Karpas-422 (cell line): ENCODE data around the gene ARFIP1. TPM values are rescaled to one million over a fixed set of nuclear protein-coding genes. Genes with fewer than 3 reads are reported as not detected.
"Not testable (repeated sequence)": the region's sequence is repeated elsewhere in the genome, so short reads cannot be mapped to it uniquely, and the experiment has no call there.

Experiments
- DNase-seq: peaks from one replicate; pipeline ENCODE4 v3.0.0-alpha.2; 2015
- H2AFZ ChIP-seq: fragments of 200-600 bp; sonication (generic); 2 replicates; pipeline ENCODE4 v1.6.1; 2014; ENCODE audit warnings: antibody characterized with exemption, low read length, mixed read lengths
- H3K27ac ChIP-seq: fragments of 200-600 bp; sonication (generic); 2 replicates; pipeline ENCODE4 v1.5.1; 2014; ENCODE audit warnings: mild to moderate bottlenecking, low read length, moderate library complexity
- H3K27me3 ChIP-seq: fragments of 200-600 bp; sonication (generic); 2 replicates; pipeline ENCODE4 v1.6.1; 2014; ENCODE audit warnings: low read length, mixed read lengths
- H3K36me3 ChIP-seq: fragments of 200-600 bp; sonication (generic); 2 replicates; pipeline ENCODE4 v1.6.1; 2014; ENCODE audit warnings: low read length, mixed read lengths; ENCODE audit not compliant: insufficient read depth
- H3K4me1 ChIP-seq: fragments of 200-600 bp; sonication (generic); 2 replicates; pipeline ENCODE4 v1.6.1; 2014; ENCODE audit warnings: mild to moderate bottlenecking, low read length, mixed read lengths
- H3K4me2 ChIP-seq: fragments of 200-600 bp; sonication (generic); 2 replicates; pipeline ENCODE4 v1.6.1; 2014; ENCODE audit warnings: low read length, low read depth, mild to moderate bottlenecking; ENCODE audit not compliant: poor library complexity, severe bottlenecking
- H3K4me3 ChIP-seq: fragments of 200-600 bp; sonication (generic); 2 replicates; pipeline ENCODE4 v1.5.1; 2014; ENCODE audit warnings: mild to moderate bottlenecking, antibody characterized with exemption, low read length, mixed read lengths
- H3K79me2 ChIP-seq: fragments of 200-600 bp; sonication (generic); 2 replicates; pipeline ENCODE4 v1.6.1; 2014; ENCODE audit warnings: mild to moderate bottlenecking, low read length, mixed read lengths
- H3K9ac ChIP-seq: fragments of 200-600 bp; sonication (generic); 2 replicates; pipeline ENCODE4 v1.6.0; 2014; ENCODE audit warnings: low read length
- H3K9me2 ChIP-seq: fragments of 200-600 bp; sonication (generic), shearing (Covaris generic); replicated peaks from 2 replicates; pipeline ENCODE4 v1.6.0; 2014; ENCODE audit warnings: mild to moderate bottlenecking, low read length, moderate library complexity; ENCODE audit not compliant: insufficient read depth
- H3K9me3 ChIP-seq: fragments of 300-700, 200-600 bp; sonication (generic); 2 replicates; pipeline ENCODE4 v1.6.1; 2014; ENCODE audit warnings: low read length, mixed read lengths
- H4K20me1 ChIP-seq: fragments of 200-600 bp; sonication (generic); 2 replicates; pipeline ENCODE4 v1.6.1; 2014; ENCODE audit warnings: mild to moderate bottlenecking, antibody characterized with exemption, low read length, low read depth; ENCODE audit not compliant: insufficient read depth
- total RNA-seq: library from RNA; depleted of rRNA; stranded (reverse); fragments of >200 nt; shearing (Covaris generic); gene quantifications from 2 replicates; pipeline ENCODE4 v1.2.3, GENCODE V29; 2014; ENCODE audit warnings: low replicate concordance

The ARFIP1 gene
- total RNA-seq, 1 experiment from 2014 or later: 81.7 TPM

- H3K4me3 ChIP-seq, H3K9me2 ChIP-seq, H3K4me2 ChIP-seq, H3K27ac ChIP-seq, H3K9ac ChIP-seq, DNase-seq, H3K36me3 ChIP-seq, H4K20me1 ChIP-seq, H2AFZ ChIP-seq, H3K27me3 ChIP-seq: not testable (repeated sequence)
- peaks cover 23% of the 10 kb centered on the region for H3K9me3 ChIP-seq
- H3K79me2 ChIP-seq: peaks cover 82% of the 10 kb centered on the region
- peaks cover 16% of the 10 kb centered on the region for H3K4me1 ChIP-seq
Measured at GRCh38 chr4:152854016-152854415, 74.3 kb downstream of the ARFIP1 start.

- H3K9me2 ChIP-seq: no peaks in the 10 kb centered on the region
Measured at GRCh38 chr4:152856960-152857359, 77.2 kb downstream of the ARFIP1 start.

DNA sequence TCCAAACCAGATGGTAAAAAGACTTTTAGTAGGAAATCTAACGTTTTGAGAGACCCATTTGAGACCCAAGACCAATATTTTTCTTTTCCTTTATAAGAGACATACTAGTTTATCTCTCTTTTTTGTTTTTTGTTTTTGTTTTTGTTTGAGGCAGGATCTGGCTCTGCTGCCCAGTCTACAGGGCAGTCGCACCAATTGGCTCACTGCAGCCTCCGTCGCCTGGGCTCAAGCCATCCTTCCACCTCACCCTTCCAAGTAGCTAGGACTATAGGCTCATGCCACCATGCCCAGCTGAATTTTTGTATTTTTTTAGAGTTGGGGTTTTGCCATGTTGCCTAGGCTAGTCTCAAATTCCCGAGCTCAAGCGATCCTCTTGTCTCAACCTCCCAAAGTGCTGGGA is 79.2 kb downstream of the ARFIP1 start:
- Histone ChIP-seq H3K9me3 (peaks cover 8% of the 10 kb centered on the region), H3K27me3 (no peaks in the 10 kb centered on the region), H3K9ac (no peak overlapping the region), H3K9me2 (no peaks in the 10 kb centered on the region), H4K20me1 (no peaks in the 10 kb centered on the region), H3K4me1 (no peaks in the 10 kb centered on the region), H3K79me2 (peaks cover 55% of the 10 kb centered on the region), H3K4me3 (no peak overlapping the region), H2AFZ (no peak overlapping the region), H3K36me3 (peaks cover 4% of the 10 kb centered on the region; the same call in 1 of the 2 replicates), H3K4me2 (no peak overlapping the region), H3K27ac (no peak overlapping the region)
- DNase-seq: no peak

More at GRCh38 chr4:152856960-152857359, 77.2 kb downstream of the ARFIP1 start:
- H3K4me1 ChIP-seq: no peaks in the 10 kb centered on the region
- no peak for DNase-seq
- no peaks in the 10 kb centered on the region for H4K20me1 ChIP-seq
- H3K36me3 ChIP-seq: peaks cover 4% of the 10 kb centered on the region; the same call in 1 of the 2 replicates
- no peak overlapping the region for H3K9ac ChIP-seq
- no peak overlapping the region for H3K4me2 ChIP-seq
- H3K79me2 ChIP-seq: peaks cover 67% of the 10 kb centered on the region
- H3K27me3 ChIP-seq: no peaks in the 10 kb centered on the region
- no peak overlapping the region for H2AFZ ChIP-seq
- no peak overlapping the region for H3K4me3 ChIP-seq
- peaks cover 19% of the 10 kb centered on the region for H3K9me3 ChIP-seq
- no peak overlapping the region for H3K27ac ChIP-seq

DNA sequence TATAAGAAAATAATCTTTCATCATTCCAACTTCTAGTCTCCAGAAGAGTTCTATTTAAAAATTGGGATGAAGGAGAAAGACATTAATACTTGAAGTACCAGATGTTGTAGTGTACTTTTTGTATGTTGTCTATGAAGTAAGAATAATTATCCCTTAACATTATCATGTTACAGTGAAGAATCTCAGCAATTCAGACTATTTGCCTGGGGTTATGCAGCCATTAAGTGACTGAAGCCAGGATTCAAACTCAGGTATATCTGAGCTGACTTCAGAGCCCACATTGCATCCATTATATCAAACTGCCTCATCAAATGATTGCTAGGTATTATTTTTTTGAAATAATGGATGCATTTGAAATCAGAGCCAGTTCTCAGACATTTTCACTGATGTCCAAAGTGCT is 80.3 kb downstream of the ARFIP1 start:
- Histone ChIP-seq H4K20me1 (no peaks in the 10 kb centered on the region), H2AFZ (no peak overlapping the region)

GRCh38 chr4:152862608-152863007 is 82.9 kb downstream of the ARFIP1 start:
- no peak overlapping the region for H2AFZ ChIP-seq
- H3K27me3 ChIP-seq: no peaks in the 10 kb centered on the region
- H3K27ac ChIP-seq: no peak overlapping the region
- no peaks in the 10 kb centered on the region for H4K20me1 ChIP-seq
- no peak overlapping the region for H3K4me2 ChIP-seq
- DNase-seq: no peak
- H3K9me2 ChIP-seq: no peaks in the 10 kb centered on the region
- H3K9me3 ChIP-seq: no peaks in the 10 kb centered on the region
- no peak overlapping the region for H3K9ac ChIP-seq
- H3K4me1 ChIP-seq: no peaks in the 10 kb centered on the region
- H3K36me3 ChIP-seq: peaks cover 9% of the 10 kb centered on the region; the same call in 1 of the 2 replicates
- H3K4me3 ChIP-seq: no peak overlapping the region
- H3K79me2 ChIP-seq: peaks cover 25% of the 10 kb centered on the region

More for the DNA sequence above, 80.3 kb downstream of the ARFIP1 start:
- no peak overlapping the region for H3K27ac ChIP-seq
- no peaks in the 10 kb centered on the region for H3K4me1 ChIP-seq
- H3K36me3 ChIP-seq: 0 out of 2 replicates have a peak, but pooled peaks cover 4% of the 10 kb centered on the region
- no peak overlapping the region for H3K4me2 ChIP-seq
- peaks cover 43% of the 10 kb centered on the region for H3K79me2 ChIP-seq
- no peak overlapping the region for H3K9ac ChIP-seq
- DNase-seq: no peak
- H3K4me3 ChIP-seq: no peak overlapping the region
- no peaks in the 10 kb centered on the region for H3K9me2 ChIP-seq
- no peaks in the 10 kb centered on the region for H3K27me3 ChIP-seq
- no peaks in the 10 kb centered on the region; the same call in 1 of the 2 replicates for H3K9me3 ChIP-seq

- H4K20me1 ChIP-seq: no peaks in the 10 kb centered on the region
- H3K4me1 ChIP-seq: peaks cover 10% of the 10 kb centered on the region
- no peaks in the 10 kb centered on the region for H3K27me3 ChIP-seq
- H3K79me2 ChIP-seq: peaks cover 24% of the 10 kb centered on the region
- H3K9me3 ChIP-seq: no peaks in the 10 kb centered on the region
- H3K27ac ChIP-seq: no peak overlapping the region
- no peak overlapping the region for H3K9ac ChIP-seq
- DNase-seq: no peak
- H3K4me2 ChIP-seq: no peak overlapping the region
- no peak overlapping the region for H3K4me3 ChIP-seq
- peaks cover 9% of the 10 kb centered on the region; the same call in 1 of the 2 replicates for H3K36me3 ChIP-seq
- H3K9me2 ChIP-seq: no peaks in the 10 kb centered on the region
- H2AFZ ChIP-seq: no peak overlapping the region
Measured at GRCh38 chr4:152864361-152864760, 84.6 kb downstream of the ARFIP1 start.

- Histone ChIP-seq H3K79me2 (peaks cover 20% of the 10 kb centered on the region), H3K4me1 (peaks cover 23% of the 10 kb centered on the region)
- not testable (repeated sequence) for H2AFZ ChIP-seq, H3K27me3 ChIP-seq, H3K36me3 ChIP-seq, H3K9me2 ChIP-seq, H3K4me2 ChIP-seq, H4K20me1 ChIP-seq, H3K27ac ChIP-seq, DNase-seq, H3K4me3 ChIP-seq, H3K9me3 ChIP-seq, H3K9ac ChIP-seq
Measured at GRCh38 chr4:152866432-152866993, 86.8 kb downstream of the ARFIP1 start.

DNA sequence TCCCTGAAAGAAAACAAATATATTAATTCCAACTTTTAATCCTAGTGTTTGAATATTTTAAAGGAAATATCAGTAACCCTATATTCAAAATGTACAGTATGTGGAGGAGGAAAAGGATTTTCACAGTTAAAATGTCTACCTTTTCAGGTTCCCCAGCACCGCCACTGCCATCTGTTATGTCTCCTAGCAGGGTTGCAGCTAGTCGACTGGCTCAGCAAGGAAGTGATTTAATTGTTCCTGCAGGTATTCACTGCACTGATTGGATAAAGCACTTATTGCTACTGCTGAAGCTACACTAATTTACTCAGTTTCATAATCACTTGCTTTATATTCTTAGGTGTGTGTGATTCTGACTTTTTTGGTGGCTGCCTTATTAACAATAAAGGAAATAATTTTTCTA is 90.9 kb downstream of the ARFIP1 start:
- H3K79me2 ChIP-seq: peaks cover 18% of the 10 kb centered on the region
- H3K4me3 ChIP-seq: no peak overlapping the region
- H3K27me3 ChIP-seq: no peaks in the 10 kb centered on the region
- DNase-seq: no peak
- no peaks in the 10 kb centered on the region for H3K9me2 ChIP-seq
- no peak overlapping the region for H3K4me2 ChIP-seq
- peaks cover 23% of the 10 kb centered on the region for H3K4me1 ChIP-seq
- H3K27ac ChIP-seq: peak overlapping the region; percentile 23; the same call in 1 of the 2 replicates
- peaks cover 20% of the 10 kb centered on the region for H3K36me3 ChIP-seq
- no peak overlapping the region for H2AFZ ChIP-seq
- H4K20me1 ChIP-seq: no peaks in the 10 kb centered on the region
- H3K9me3 ChIP-seq: no peaks in the 10 kb centered on the region
- no peak overlapping the region for H3K9ac ChIP-seq
